Measurements from ENCODE around the gene SRGAP3.

SRGAP3 gene

GRCh38 chr3:8996216-8996615, 253.2 kb downstream of the SRGAP3 start:
- in situ Hi-C loops (cut with MboI; ENCODE audit: low sequenced_read_pairs), result no loop called here

- in situ Hi-C loops (cut with MboI; ENCODE audit: low sequenced_read_pairs), result no loop called here
Measured at GRCh38 chr3:8994226-8994625, 255.2 kb downstream of the SRGAP3 start.

GRCh38 chr3:8993331-8993730, 256.1 kb downstream of the SRGAP3 start:
- in situ Hi-C loops (cut with MboI; ENCODE audit: low sequenced_read_pairs), result no loop called here

GRCh38 chr3:8992854-8993253, 256.6 kb downstream of the SRGAP3 start:
- in situ Hi-C loops (cut with MboI; ENCODE audit: low sequenced_read_pairs), result no loop called here

- in situ Hi-C loops (cut with MboI; ENCODE audit: low sequenced_read_pairs), result no loop called here
Measured at GRCh38 chr3:8992199-8992598, 257.2 kb downstream of the SRGAP3 start.

GRCh38 chr3:8990266-8991215, 258.9 kb downstream of the SRGAP3 start:
- in situ Hi-C loops (cut with MboI; ENCODE audit: low sequenced_read_pairs), result no loop called here

GRCh38 chr3:8988791-8989558, 260.5 kb downstream of the SRGAP3 start:
- in situ Hi-C loops (cut with MboI; ENCODE audit: low sequenced_read_pairs), result no loop called here

GRCh38 chr3:8988384-8988655, 261.1 kb downstream of the SRGAP3 start:
- in situ Hi-C loops (cut with MboI; ENCODE audit: low sequenced_read_pairs), result no loop called here

- in situ Hi-C loops (cut with MboI; ENCODE audit: low sequenced_read_pairs), result no loop called here
Measured at GRCh38 chr3:8987645-8988383, 261.6 kb downstream of the SRGAP3 start.

GRCh38 chr3:8987226-8987625, 262.2 kb downstream of the SRGAP3 start:
- in situ Hi-C loops (cut with MboI; ENCODE audit: low sequenced_read_pairs), result no loop called here

GRCh38 chr3:8986741-8987140, 262.7 kb downstream of the SRGAP3 start:
- in situ Hi-C loops (cut with MboI; ENCODE audit: low sequenced_read_pairs), result no loop called here

GRCh38 chr3:8985876-8986275, 263.6 kb downstream of the SRGAP3 start:
- in situ Hi-C loops (cut with MboI; ENCODE audit: low sequenced_read_pairs), result no loop called here

GRCh38 chr3:8985411-8985831, 264.0 kb downstream of the SRGAP3 start:
- in situ Hi-C loops (cut with MboI; ENCODE audit: low sequenced_read_pairs), result no loop called here

GRCh38 chr3:8984526-8984925, 264.9 kb downstream of the SRGAP3 start:
- in situ Hi-C loops (cut with MboI; ENCODE audit: low sequenced_read_pairs), result no loop called here

- in situ Hi-C loops (cut with MboI; ENCODE audit: low sequenced_read_pairs), result no loop called here
Measured at GRCh38 chr3:8984081-8984480, 265.4 kb downstream of the SRGAP3 start.

- in situ Hi-C loops (cut with MboI; ENCODE audit: low sequenced_read_pairs), result no loop called here
Measured at GRCh38 chr3:8983591-8983990, 265.9 kb downstream of the SRGAP3 start.

GRCh38 chr3:8983026-8983425, 266.4 kb downstream of the SRGAP3 start:
- in situ Hi-C loops (cut with MboI; ENCODE audit: low sequenced_read_pairs), result no loop called here

- in situ Hi-C loops (cut with MboI; ENCODE audit: low sequenced_read_pairs), result no loop called here
Measured at GRCh38 chr3:8982509-8982908, 266.9 kb downstream of the SRGAP3 start.

GRCh38 chr3:8981700-8982099, 267.7 kb downstream of the SRGAP3 start:
- in situ Hi-C loops (cut with MboI; ENCODE audit: low sequenced_read_pairs), result no loop called here

GRCh38 chr3:8981296-8981695, 268.1 kb downstream of the SRGAP3 start:
- in situ Hi-C loops (cut with MboI; ENCODE audit: low sequenced_read_pairs), result no loop called here

- in situ Hi-C loops (cut with MboI; ENCODE audit: low sequenced_read_pairs), result no loop called here
Measured at GRCh38 chr3:8980756-8981257, 268.6 kb downstream of the SRGAP3 start.
